HepG2 (cell line): ENCODE data around the gene SH3D21. TPM values are rescaled to one million over a fixed set of nuclear protein-coding genes. Genes with fewer than 3 reads are reported as not detected.

Experiments used
- AHR ChIP-seq: IDR thresholded peaks from 2 replicates; pipeline ENCODE4 v1.6.1; 2018; ENCODE audit warnings: missing genetic modification reagents, missing compliant biosample characterization
- BRCA1 ChIP-seq: sonication (generic); formaldehyde crosslinking; IDR thresholded peaks from 2 replicates; pipeline ENCODE4 v1.4.0; 2020; ENCODE audit warnings: missing genetic modification reagents
- CC2D1A ChIP-seq: sonication (generic); formaldehyde crosslinking; IDR thresholded peaks from 2 replicates; pipeline ENCODE4 v1.8.1; 2023; ENCODE audit warnings: mild to moderate bottlenecking, missing genetic modification reagents
- EED ChIP-seq: sonication (generic); formaldehyde crosslinking; IDR thresholded peaks from 2 replicates; pipeline ENCODE4 v1.5.0; 2020; ENCODE audit warnings: mild to moderate bottlenecking, missing genetic modification reagents
- GTF2F1 ChIP-seq: fragments of 150-350 bp; IDR thresholded peaks from 2 replicates; pipeline ENCODE4 v1.6.1; 2014; ENCODE audit warnings: low read length
- HMG20B ChIP-seq: conservative IDR thresholded peaks from 2 replicates; pipeline ENCODE4 v1.6.1; 2016; ENCODE audit warnings: missing genetic modification reagents, missing compliant biosample characterization
- LCORL ChIP-seq, 2 experiments: fragments of 450-650 bp in 1 of 2; sonication (generic) in 1 of 2; formaldehyde crosslinking in 1 of 2; IDR thresholded peaks; 2 replicates each; pipeline versions ENCODE4 v1.5.0 to v1.6.1; 2017 to 2020; ENCODE audit warnings: antibody characterized with exemption in 1 of 2, missing genetic modification reagents in 1 of 2
- RFXANK ChIP-seq: IDR thresholded peaks from 2 replicates; pipeline ENCODE4 v1.6.1; 2016
- SRY ChIP-seq: sonication (generic); formaldehyde crosslinking; IDR thresholded peaks from 2 replicates; pipeline ENCODE4 v1.8.0; 2022; ENCODE audit warnings: mild to moderate bottlenecking, missing genetic modification reagents
- ZNF3 ChIP-seq: IDR thresholded peaks from 2 replicates; pipeline ENCODE4 v1.7.0; 2017; ENCODE audit warnings: inconsistent platforms
- ZNF331 ChIP-seq: sonication (generic); formaldehyde crosslinking; IDR thresholded peaks from 2 replicates; pipeline ENCODE4 v1.4.0; 2020; ENCODE audit warnings: missing genetic modification reagents
- ZNF333 ChIP-seq: sonication (generic); formaldehyde crosslinking; IDR thresholded peaks from 2 replicates; pipeline ENCODE4 v1.4.0; 2020; ENCODE audit warnings: mild to moderate bottlenecking, missing genetic modification reagents, borderline replicate concordance
- ZNF713 ChIP-seq: sonication (generic); formaldehyde crosslinking; IDR thresholded peaks from 2 replicates; pipeline ENCODE4 v1.4.0; 2020; ENCODE audit warnings: mild to moderate bottlenecking, missing genetic modification reagents
- ZNF773 ChIP-seq: sonication (generic); formaldehyde crosslinking; IDR thresholded peaks from 2 replicates; pipeline ENCODE4 v1.4.0; 2020; ENCODE audit warnings: missing genetic modification reagents, borderline replicate concordance
- ZSCAN31 ChIP-seq: sonication (generic); formaldehyde crosslinking; IDR thresholded peaks from 2 replicates; pipeline ENCODE4 v1.5.0; 2020; ENCODE audit warnings: low read depth, mild to moderate bottlenecking, missing genetic modification reagents
- polyA plus RNA-seq, 8 experiments: library from polyadenylated mRNA; depleted of rRNA in 3 of 8; stranded (reverse) in 7 of 8; unstranded in 1 of 8; fragments of >200 nt; fragmentation: Illumina TruSeq in 4 of 8; extraction: Trizol in 4 of 8; gene quantifications; 2 replicates each; pipeline versions ENCODE4 v1.2.1 to v1.2.3, GENCODE V29; 2011 to 2016; ENCODE audit warnings: low read depth in 4 of 8, missing spikeins in 1 of 8, mixed read lengths in 1 of 8; ENCODE audit not compliant: insufficient read depth in 1 of 8
- total RNA-seq, 5 experiments: library from RNA; depleted of rRNA; stranded (reverse); fragments of >200 nt; fragmentation: Illumina TruSeq; extraction: Trizol; gene quantifications; 2 replicates each; pipeline ENCODE4 v1.2.3, GENCODE V29; 2016; ENCODE audit warnings: low read depth in 1 of 5
- TF ChIP-seq, protein P1 (sequence below): sonication (generic); formaldehyde crosslinking; IDR thresholded peaks from 2 replicates; pipeline ENCODE4 v1.4.0; 2020; ENCODE audit warnings: missing genetic modification reagents
- TF ChIP-seq, protein P2 (sequence below): sonication (generic); formaldehyde crosslinking; IDR thresholded peaks from 2 replicates; pipeline ENCODE4 v1.4.0; 2020; ENCODE audit warnings: mild to moderate bottlenecking, missing genetic modification reagents
- TF ChIP-seq, protein P3 (sequence below): sonication (generic); formaldehyde crosslinking; IDR thresholded peaks from 2 replicates; pipeline ENCODE4 v1.4.0; 2020; ENCODE audit warnings: missing genetic modification reagents
- TF ChIP-seq, protein P4 (sequence below): IDR thresholded peaks from 2 replicates; pipeline ENCODE4 v1.6.1; 2016; ENCODE audit warnings: missing compliant biosample characterization, missing genetic modification reagents, borderline replicate concordance
- TF ChIP-seq, protein P5 (sequence below): IDR thresholded peaks from 2 replicates; pipeline ENCODE4 v1.6.1; 2012; ENCODE audit warnings: low read length, improper control_type of control experiment
- TF ChIP-seq, protein P6 (sequence below): sonication (generic); formaldehyde crosslinking; conservative IDR thresholded peaks from 2 replicates; pipeline ENCODE4 v1.8.0; 2022; ENCODE audit warnings: low read depth, missing genetic modification reagents

Gene SH3D21
- total and polyA plus RNA-seq, 2 of the 13 experiments (the other 11 are each of a cell fraction or from before 2014, with no cell fraction given), result 5.1 to 8.6 TPM

DNA sequence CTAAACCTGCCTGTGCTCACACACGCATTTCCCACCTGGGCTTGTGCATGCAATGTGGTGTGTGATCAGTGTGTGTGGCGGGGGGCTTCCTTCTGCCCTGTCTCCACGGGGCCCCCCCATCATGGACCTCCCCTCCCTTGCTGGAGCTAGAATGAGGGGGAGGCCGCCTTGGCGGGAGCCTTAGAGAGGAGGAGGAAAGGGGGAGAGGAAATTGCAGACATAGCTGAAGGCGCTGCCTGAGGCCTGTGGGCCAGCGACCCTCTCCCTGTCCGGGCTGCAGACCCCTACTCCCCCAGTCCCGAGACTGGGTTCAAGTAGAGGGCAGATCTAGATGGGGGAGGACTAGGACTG is 18.2 kb downstream of the SH3D21 start (continued):
- TF ChIP-seq, protein P1, sequence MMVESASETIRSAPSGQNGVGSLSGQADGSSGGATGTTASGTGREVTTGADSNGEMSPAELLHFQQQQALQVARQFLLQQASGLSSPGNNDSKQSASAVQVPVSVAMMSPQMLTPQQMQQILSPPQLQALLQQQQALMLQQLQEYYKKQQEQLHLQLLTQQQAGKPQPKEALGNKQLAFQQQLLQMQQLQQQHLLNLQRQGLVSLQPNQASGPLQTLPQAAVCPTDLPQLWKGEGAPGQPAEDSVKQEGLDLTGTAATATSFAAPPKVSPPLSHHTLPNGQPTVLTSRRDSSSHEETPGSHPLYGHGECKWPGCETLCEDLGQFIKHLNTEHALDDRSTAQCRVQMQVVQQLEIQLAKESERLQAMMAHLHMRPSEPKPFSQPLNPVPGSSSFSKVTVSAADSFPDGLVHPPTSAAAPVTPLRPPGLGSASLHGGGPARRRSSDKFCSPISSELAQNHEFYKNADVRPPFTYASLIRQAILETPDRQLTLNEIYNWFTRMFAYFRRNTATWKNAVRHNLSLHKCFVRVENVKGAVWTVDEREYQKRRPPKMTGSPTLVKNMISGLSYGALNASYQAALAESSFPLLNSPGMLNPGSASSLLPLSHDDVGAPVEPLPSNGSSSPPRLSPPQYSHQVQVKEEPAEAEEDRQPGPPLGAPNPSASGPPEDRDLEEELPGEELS (CRISPR knock-in tag), result no peak
- TF ChIP-seq ZNF333 (CRISPR knock-in tag), result no peak
- TF ChIP-seq ZNF3 (CRISPR knock-in tag), result no peak
- TF ChIP-seq BRCA1 (CRISPR knock-in tag), result no peak
- TF ChIP-seq ZNF331, result no peak
- TF ChIP-seq, protein P2, sequence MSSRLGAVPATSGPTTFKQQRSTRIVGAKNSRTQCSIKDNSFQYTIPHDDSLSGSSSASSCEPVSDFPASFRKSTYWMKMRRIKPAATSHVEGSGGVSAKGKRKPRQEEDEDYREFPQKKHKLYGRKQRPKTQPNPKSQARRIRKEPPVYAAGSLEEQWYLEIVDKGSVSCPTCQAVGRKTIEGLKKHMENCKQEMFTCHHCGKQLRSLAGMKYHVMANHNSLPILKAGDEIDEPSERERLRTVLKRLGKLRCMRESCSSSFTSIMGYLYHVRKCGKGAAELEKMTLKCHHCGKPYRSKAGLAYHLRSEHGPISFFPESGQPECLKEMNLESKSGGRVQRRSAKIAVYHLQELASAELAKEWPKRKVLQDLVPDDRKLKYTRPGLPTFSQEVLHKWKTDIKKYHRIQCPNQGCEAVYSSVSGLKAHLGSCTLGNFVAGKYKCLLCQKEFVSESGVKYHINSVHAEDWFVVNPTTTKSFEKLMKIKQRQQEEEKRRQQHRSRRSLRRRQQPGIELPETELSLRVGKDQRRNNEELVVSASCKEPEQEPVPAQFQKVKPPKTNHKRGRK (CRISPR knock-in tag), result no peak
- TF ChIP-seq, protein P3, sequence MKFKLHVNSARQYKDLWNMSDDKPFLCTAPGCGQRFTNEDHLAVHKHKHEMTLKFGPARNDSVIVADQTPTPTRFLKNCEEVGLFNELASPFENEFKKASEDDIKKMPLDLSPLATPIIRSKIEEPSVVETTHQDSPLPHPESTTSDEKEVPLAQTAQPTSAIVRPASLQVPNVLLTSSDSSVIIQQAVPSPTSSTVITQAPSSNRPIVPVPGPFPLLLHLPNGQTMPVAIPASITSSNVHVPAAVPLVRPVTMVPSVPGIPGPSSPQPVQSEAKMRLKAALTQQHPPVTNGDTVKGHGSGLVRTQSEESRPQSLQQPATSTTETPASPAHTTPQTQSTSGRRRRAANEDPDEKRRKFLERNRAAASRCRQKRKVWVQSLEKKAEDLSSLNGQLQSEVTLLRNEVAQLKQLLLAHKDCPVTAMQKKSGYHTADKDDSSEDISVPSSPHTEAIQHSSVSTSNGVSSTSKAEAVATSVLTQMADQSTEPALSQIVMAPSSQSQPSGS (CRISPR knock-in tag), result no peak
- TF ChIP-seq AHR (CRISPR knock-in tag), result no peak
- TF ChIP-seq, protein P4, sequence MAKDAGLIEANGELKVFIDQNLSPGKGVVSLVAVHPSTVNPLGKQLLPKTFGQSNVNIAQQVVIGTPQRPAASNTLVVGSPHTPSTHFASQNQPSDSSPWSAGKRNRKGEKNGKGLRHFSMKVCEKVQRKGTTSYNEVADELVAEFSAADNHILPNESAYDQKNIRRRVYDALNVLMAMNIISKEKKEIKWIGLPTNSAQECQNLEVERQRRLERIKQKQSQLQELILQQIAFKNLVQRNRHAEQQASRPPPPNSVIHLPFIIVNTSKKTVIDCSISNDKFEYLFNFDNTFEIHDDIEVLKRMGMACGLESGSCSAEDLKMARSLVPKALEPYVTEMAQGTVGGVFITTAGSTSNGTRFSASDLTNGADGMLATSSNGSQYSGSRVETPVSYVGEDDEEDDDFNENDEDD (CRISPR knock-in tag), result no peak
- no peak for TF ChIP-seq GTF2F1
- 0 out of 2 replicates have a peak, but pooled peaks have one; percentile 54 for TF ChIP-seq ZSCAN31 (CRISPR knock-in tag)
- TF ChIP-seq SRY, result no peak
- TF ChIP-seq, protein P5, sequence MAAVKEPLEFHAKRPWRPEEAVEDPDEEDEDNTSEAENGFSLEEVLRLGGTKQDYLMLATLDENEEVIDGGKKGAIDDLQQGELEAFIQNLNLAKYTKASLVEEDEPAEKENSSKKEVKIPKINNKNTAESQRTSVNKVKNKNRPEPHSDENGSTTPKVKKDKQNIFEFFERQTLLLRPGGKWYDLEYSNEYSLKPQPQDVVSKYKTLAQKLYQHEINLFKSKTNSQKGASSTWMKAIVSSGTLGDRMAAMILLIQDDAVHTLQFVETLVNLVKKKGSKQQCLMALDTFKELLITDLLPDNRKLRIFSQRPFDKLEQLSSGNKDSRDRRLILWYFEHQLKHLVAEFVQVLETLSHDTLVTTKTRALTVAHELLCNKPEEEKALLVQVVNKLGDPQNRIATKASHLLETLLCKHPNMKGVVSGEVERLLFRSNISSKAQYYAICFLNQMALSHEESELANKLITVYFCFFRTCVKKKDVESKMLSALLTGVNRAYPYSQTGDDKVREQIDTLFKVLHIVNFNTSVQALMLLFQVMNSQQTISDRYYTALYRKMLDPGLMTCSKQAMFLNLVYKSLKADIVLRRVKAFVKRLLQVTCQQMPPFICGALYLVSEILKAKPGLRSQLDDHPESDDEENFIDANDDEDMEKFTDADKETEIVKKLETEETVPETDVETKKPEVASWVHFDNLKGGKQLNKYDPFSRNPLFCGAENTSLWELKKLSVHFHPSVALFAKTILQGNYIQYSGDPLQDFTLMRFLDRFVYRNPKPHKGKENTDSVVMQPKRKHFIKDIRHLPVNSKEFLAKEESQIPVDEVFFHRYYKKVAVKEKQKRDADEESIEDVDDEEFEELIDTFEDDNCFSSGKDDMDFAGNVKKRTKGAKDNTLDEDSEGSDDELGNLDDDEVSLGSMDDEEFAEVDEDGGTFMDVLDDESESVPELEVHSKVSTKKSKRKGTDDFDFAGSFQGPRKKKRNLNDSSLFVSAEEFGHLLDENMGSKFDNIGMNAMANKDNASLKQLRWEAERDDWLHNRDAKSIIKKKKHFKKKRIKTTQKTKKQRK, result no peak
- no peak for TF ChIP-seq LCORL (IDR thresholded peaks at IDR 0.05)
- peak; percentile 12; the same call in 1 of the 2 replicates for TF ChIP-seq LCORL (CRISPR knock-in tag; IDR thresholded peaks at IDR 0.05)
- no peak for TF ChIP-seq RFXANK
- no peak for TF ChIP-seq HMG20B
- TF ChIP-seq ZNF713 (CRISPR knock-in tag), result no peak
- TF ChIP-seq ZNF773, result no peak
- TF ChIP-seq, protein P6, sequence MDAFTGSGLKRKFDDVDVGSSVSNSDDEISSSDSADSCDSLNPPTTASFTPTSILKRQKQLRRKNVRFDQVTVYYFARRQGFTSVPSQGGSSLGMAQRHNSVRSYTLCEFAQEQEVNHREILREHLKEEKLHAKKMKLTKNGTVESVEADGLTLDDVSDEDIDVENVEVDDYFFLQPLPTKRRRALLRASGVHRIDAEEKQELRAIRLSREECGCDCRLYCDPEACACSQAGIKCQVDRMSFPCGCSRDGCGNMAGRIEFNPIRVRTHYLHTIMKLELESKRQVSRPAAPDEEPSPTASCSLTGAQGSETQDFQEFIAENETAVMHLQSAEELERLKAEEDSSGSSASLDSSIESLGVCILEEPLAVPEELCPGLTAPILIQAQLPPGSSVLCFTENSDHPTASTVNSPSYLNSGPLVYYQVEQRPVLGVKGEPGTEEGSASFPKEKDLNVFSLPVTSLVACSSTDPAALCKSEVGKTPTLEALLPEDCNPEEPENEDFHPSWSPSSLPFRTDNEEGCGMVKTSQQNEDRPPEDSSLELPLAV (CRISPR knock-in tag), result no peak
- no peak for TF ChIP-seq CC2D1A (CRISPR knock-in tag)
- 0 out of 2 replicates have a peak, but pooled peaks have one; percentile 50 for TF ChIP-seq EED
